ENCODE measurements around the gene CCL23. TPM values are rescaled to one million over a fixed set of nuclear protein-coding genes. Genes with fewer than 3 reads are reported as not detected.

CCL23 gene
- total and polyA plus RNA-seq, 2 donors (not counting 3 experiments of a cell fraction or from before 2014, with no cell fraction given), result 1.0 to 1.1 TPM

GRCh38 chr17:36000732-36001109 is 17.1 kb downstream of the CCL23 start:
- no peak overlapping the region for H3K27ac ChIP-seq (ENCODE audit: insufficient read depth, low read depth, low read length)
- H3K4me3 ChIP-seq (replicated peaks in 1 of 3; ENCODE audit: insufficient read depth in 1 of 3, low read depth in 1 of 3, low read length in 3 of 3), result no peak overlapping the region
- no peaks in the 10 kb centered on the region for H3K9me1 ChIP-seq (replicated peaks; ENCODE audit: control insufficient read depth, extremely low read depth, insufficient read depth, low read length)
- no peak overlapping the region for H2AFZ ChIP-seq (ENCODE audit: low read depth, low read length)
- ChIA-PET POLR2A (no interaction called here), CTCF (interaction anchor here (0.8 to 1.9 kb wide), 4 partner anchors 23 to 72 kb away, joined by 3 to 10 read pairs (median 7); no protein-coding TSS in a partner anchor)
- TF ChIP-seq MYC (IDR thresholded peaks at IDR 0.05; ENCODE audit: low read depth, low read length) (no peak), MAX (IDR thresholded peaks at IDR 0.05; ENCODE audit: insufficient read depth, insufficient read length) (no peak), GATA2 (IDR thresholded peaks at IDR 0.05; ENCODE audit: insufficient read depth, insufficient read length, low read depth, low read length) (no peak), POLR2A (IDR thresholded peaks at IDR 0.05; ENCODE audit: low read depth, low read length) (no peak), POLR2AphosphoS5 (IDR thresholded peaks at IDR 0.05; ENCODE audit: insufficient read depth, low read depth, low read length) (no peak), FOS (IDR thresholded peaks at IDR 0.05; ENCODE audit: borderline replicate concordance, insufficient read depth, low read length) (no peak), EZH2 (IDR thresholded peaks at IDR 0.05; ENCODE audit: borderline replicate concordance, low read depth, low read length, severe bottlenecking) (no peak), CTCF (IDR thresholded peaks at IDR 0.05; ENCODE audit: extremely low read depth in 1 of 2, insufficient read depth in 1 of 2, low read depth in 1 of 2, low read length in 2 of 2) (no peak), JUN (IDR thresholded peaks at IDR 0.05; ENCODE audit: borderline replicate concordance, insufficient read depth, insufficient read length, low read depth) (no peak)
- dilution Hi-C loops (cut with MboI; ENCODE audit: extremely low pct_ligation_motif_present, low sequenced_read_pairs), result no loop called here
- intact Hi-C loops (cut with micrococcal nuclease), result loop anchor here (1.0 kb wide), 1 partner anchor 10 kb away; no protein-coding TSS in a partner anchor
- BruUV-seq (replicated peaks), result no TSS peak
- no peaks in the 10 kb centered on the region for H3K79me2 ChIP-seq (ENCODE audit: control insufficient read depth, insufficient read depth, low read length)
- H3K4me2 ChIP-seq (ENCODE audit: insufficient read depth, low read length), result no peak overlapping the region
- peaks cover 0 to 2% of the 10 kb centered on the region in 2 experiments for H3K27me3 ChIP-seq (ENCODE audit: control insufficient read depth in 2 of 2, insufficient read depth in 2 of 2, low read length in 2 of 2)
- no peak overlapping the region for H3K9ac ChIP-seq (replicated peaks; ENCODE audit: extremely low read depth, insufficient read depth, low read length)
- no peaks in the 10 kb centered on the region for H3K36me3 ChIP-seq (ENCODE audit: control insufficient read depth in 2 of 2, extremely low read depth in 1 of 2, insufficient read depth in 2 of 2, low read length in 2 of 2)
- no peaks in the 10 kb centered on the region for H3K4me1 ChIP-seq (ENCODE audit: control insufficient read depth, extremely low read depth, insufficient read depth, low read length)
- FAIRE-seq (no peak), DNase-seq (ENCODE audit: low read depth, low spot score) (no peak)
- no peaks in the 10 kb centered on the region for H3K9me3 ChIP-seq (replicated peaks; ENCODE audit: control insufficient read depth, insufficient read depth, low read length)
- no peaks in the 10 kb centered on the region for H4K20me1 ChIP-seq (replicated peaks; ENCODE audit: control insufficient read depth, extremely low read depth, insufficient read depth, low read length)

Data from endothelial cell of umbilical vein (primary cell).